Hematopoietic multipotent progenitor cell treated with erythropoietin and hydrocortisone succinate and interleukin-3 and kit ligand, for 4 days (in vitro differentiated cells): ENCODE results near the gene DAO.

Experiments used
- DNase-seq: peaks from one replicate; pipeline ENCODE4 v3.0.0-alpha.2; 2015

Gene DAO

GRCh38 chr12:108876550-108876949 lies 3.3 kb upstream of the DAO start:
- DNase-seq, result no peak

- DNase-seq, result no peak
These were observed 2.1 kb downstream of the DAO start for GRCh38 chr12:108881953-108882352.

- peak; percentile 81 for DNase-seq
These were observed 4.5 kb downstream of the DAO start for GRCh38 chr12:108884116-108885012.

- DNase-seq, result no peak
These were observed 7.2 kb downstream of the DAO start for GRCh38 chr12:108886873-108887629.

GRCh38 chr12:108888031-108888430 lies 8.1 kb downstream of the DAO start:
- DNase-seq, result no peak

GRCh38 chr12:108890208-108890607 lies 10.3 kb downstream of the DAO start:
- DNase-seq, result peak; percentile 57

GRCh38 chr12:108895220-108895802 lies 15.4 kb downstream of the DAO start:
- DNase-seq, result no peak

GRCh38 chr12:108896336-108896735 lies 16.4 kb downstream of the DAO start:
- DNase-seq, result peak; percentile 56

GRCh38 chr12:108896817-108897216 lies 16.9 kb downstream of the DAO start:
- no peak for DNase-seq

GRCh38 chr12:108899145-108899544 lies 19.3 kb downstream of the DAO start:
- DNase-seq, result no peak

- peak; percentile 80 for DNase-seq
These were observed 25.8 kb downstream of the DAO start for GRCh38 chr12:108905725-108906124.

- no peak for DNase-seq
These were observed 27.1 kb downstream of the DAO start for GRCh38 chr12:108906971-108907370.

GRCh38 chr12:108907839-108908351 lies 28.0 kb downstream of the DAO start:
- DNase-seq, result peak; percentile 70

GRCh38 chr12:108910336-108910735 lies 30.4 kb downstream of the DAO start:
- no peak for DNase-seq

- no peak for DNase-seq
These were observed 32.0 kb downstream of the DAO start for GRCh38 chr12:108911915-108912314.

- no peak for DNase-seq
These were observed 32.5 kb downstream of the DAO start for GRCh38 chr12:108912361-108912760.

- DNase-seq, result peak; percentile 77
These were observed 34.2 kb downstream of the DAO start for GRCh38 chr12:108914121-108914531.

GRCh38 chr12:108915632-108916133 lies 35.8 kb downstream of the DAO start:
- no peak for DNase-seq

- no peak for DNase-seq
These were observed 36.4 kb downstream of the DAO start for GRCh38 chr12:108916336-108916735.

GRCh38 chr12:108918206-108918605 lies 38.3 kb downstream of the DAO start:
- no peak for DNase-seq

- no peak for DNase-seq
These were observed 39.2 kb downstream of the DAO start for GRCh38 chr12:108918960-108919642.

- no peak for DNase-seq
These were observed 42.1 kb downstream of the DAO start for GRCh38 chr12:108921946-108922345.

GRCh38 chr12:108922918-108923317 lies 43.0 kb downstream of the DAO start:
- DNase-seq, result no peak
